D721Med (cell line): ENCODE data around the gene HEATR5A.
"Not testable (repeated sequence)": the region's sequence is repeated elsewhere in the genome, so short reads cannot be mapped to it uniquely, and the experiment has no call there.

Experiments
- DNase-seq: peaks from one replicate; pipeline ENCODE4 v3.0.0; 2011; ENCODE audit warnings: low spot score; ENCODE audit not compliant: insufficient read length
- FAIRE-seq: peaks from 2 replicates; lab custom pipeline; 2011; peaks lifted over from hg19 to GRCh38; lab: Jason Lieb, UNC
- CTCF ChIP-seq: IDR thresholded peaks from 2 replicates; pipeline ENCODE4 v1.5.1; 2012; ENCODE audit warnings: mild to moderate bottlenecking, control low read depth; ENCODE audit not compliant: insufficient read depth; ENCODE audit errors: missing control alignments

Gene HEATR5A

GRCh38 chr14:31339743-31340142 lies 80.6 kb downstream of the HEATR5A start:
- DNase-seq: no peak
- no peak for FAIRE-seq
- TF ChIP-seq CTCF: no peak

GRCh38 chr14:31337331-31337730 lies 83.0 kb downstream of the HEATR5A start:
- FAIRE-seq (no peak), DNase-seq (no peak)
- TF ChIP-seq CTCF: no peak

GRCh38 chr14:31336646-31337045 lies 83.7 kb downstream of the HEATR5A start:
- no peak for FAIRE-seq
- DNase-seq: no peak
- TF ChIP-seq CTCF: no peak

GRCh38 chr14:31331395-31331794 lies 89.0 kb downstream of the HEATR5A start:
- not testable (repeated sequence) for FAIRE-seq, DNase-seq

GRCh38 chr14:31329876-31330521 lies 90.4 kb downstream of the HEATR5A start:
- not testable (repeated sequence) for DNase-seq, FAIRE-seq

GRCh38 chr14:31326111-31326510 lies 94.2 kb downstream of the HEATR5A start:
- no peak for FAIRE-seq
- TF ChIP-seq CTCF: peak; percentile 39
- no peak for DNase-seq

- DNase-seq (no peak), FAIRE-seq (no peak)
- TF ChIP-seq CTCF: no peak
Measured at GRCh38 chr14:31323419-31323818, 96.9 kb downstream of the HEATR5A start.

GRCh38 chr14:31320922-31321766 lies 99.2 kb downstream of the HEATR5A start:
- FAIRE-seq: no peak
- TF ChIP-seq CTCF: no peak
- no peak for DNase-seq
